H1 (cell line): Measurements from ENCODE around the gene IQCH. TPM values are rescaled to one million over a fixed set of nuclear protein-coding genes. Genes with fewer than 3 reads are reported as not detected.
"Not testable (repeated sequence)": the region's sequence is repeated elsewhere in the genome, so short reads cannot be mapped to it uniquely, and the experiment has no call there.

Source experiments
- CTCF ChIA-PET: fragments of 300-600 bp; sonication (Branson Sonifier 250); formaldehyde crosslinking; loops from one replicate; lab custom pipeline; 2021; ENCODE audit not compliant: partially characterized antibody; lab: Charles Lee
- POLR2A ChIA-PET: fragments of 300-600 bp; sonication (Branson Sonifier 250); formaldehyde crosslinking; loops from one replicate; lab custom pipeline; 2021; ENCODE audit warnings: inconsistent platforms; ENCODE audit not compliant: partially characterized antibody; lab: Charles Lee
- DNase-seq, 2 experiments: peaks; one replicate each; pipeline versions ENCODE4 v3.0.0 to v3.0.0-alpha.2; 2010 to 2022; ENCODE audit warnings: low spot score in 2 of 2, low read depth in 1 of 2, mixed read lengths in 1 of 2
- FAIRE-seq: peaks from 2 replicates; lab custom pipeline; 2011; peaks lifted over from hg19 to GRCh38; lab: Jason Lieb, UNC
- H2AFZ ChIP-seq: 2 replicates; pipeline ENCODE4 v1.8.1; 2012; ENCODE audit warnings: low read length, inconsistent platforms
- H2AK5ac ChIP-seq: 2 replicates; pipeline ENCODE4 v1.6.1; 2013; ENCODE audit warnings: low read depth, low read length
- H2BK120ac ChIP-seq: replicated peaks from 2 replicates; pipeline ENCODE3; 2013; ENCODE audit warnings: low read depth, low read length, inconsistent platforms
- H2BK12ac ChIP-seq: 2 replicates; pipeline ENCODE4 v1.6.1; 2013; ENCODE audit warnings: low read depth, low read length
- H2BK15ac ChIP-seq: 2 replicates; pipeline ENCODE4 v1.6.1; 2013; ENCODE audit warnings: low read length
- H2BK20ac ChIP-seq: 2 replicates; pipeline ENCODE4 v1.6.1; 2013; ENCODE audit warnings: low read length
- H2BK5ac ChIP-seq: 2 replicates; pipeline ENCODE4 v1.6.1; 2013; ENCODE audit warnings: low read depth, low read length
- H3K14ac ChIP-seq: 2 replicates; pipeline ENCODE4 v1.6.1; 2013; ENCODE audit warnings: inconsistent platforms; ENCODE audit not compliant: insufficient read length
- H3K18ac ChIP-seq: 2 replicates; pipeline ENCODE4 v1.6.1; 2013; ENCODE audit warnings: low read length; ENCODE audit errors: extremely low read depth
- H3K23ac ChIP-seq: 2 replicates; pipeline ENCODE4 v1.6.1; 2013; ENCODE audit warnings: inconsistent platforms; ENCODE audit not compliant: insufficient read length
- H3K23me2 ChIP-seq: 2 replicates; pipeline ENCODE4 v1.6.1; 2013; ENCODE audit warnings: low read depth, low read length
- H3K27ac ChIP-seq: 2 replicates; pipeline ENCODE4 v1.6.1; 2011; ENCODE audit warnings: low read depth, low read length, inconsistent platforms
- H3K27me3 ChIP-seq, 4 experiments: replicated peaks in 1 of 4; 1 replicate in 1 of 4; 2 replicates in 3 of 4; pipeline versions ENCODE4 v1.6.1 to v1.8.1; 2011 to 2013; ENCODE audit warnings: low read length in 3 of 4, mild to moderate bottlenecking in 3 of 4, inconsistent platforms in 2 of 4, mixed read lengths in 2 of 4, moderate library complexity in 1 of 4; ENCODE audit not compliant: control insufficient read depth in 3 of 4, insufficient read depth in 3 of 4; ENCODE audit errors: extremely low read depth in 1 of 4
- H3K36me3 ChIP-seq, 4 experiments: 2 replicates each; pipeline versions ENCODE4 v1.6.1 to v1.8.1; 2011 to 2013; ENCODE audit warnings: mild to moderate bottlenecking in 4 of 4, low read length in 3 of 4, moderate library complexity in 2 of 4, control low read depth in 1 of 4, inconsistent platforms in 1 of 4; ENCODE audit not compliant: insufficient read depth in 4 of 4, control insufficient read depth in 2 of 4
- H3K4ac ChIP-seq: replicated peaks from 2 replicates; pipeline ENCODE3; 2013; ENCODE audit warnings: low read length, low read depth, mixed read lengths, inconsistent platforms; ENCODE audit not compliant: insufficient read length
- H3K4me1 ChIP-seq, 4 experiments: replicated peaks in 1 of 4; 1 replicate in 1 of 4; 2 replicates in 3 of 4; pipeline versions ENCODE4 v1.6.1 to v1.8.1; 2011 to 2013; ENCODE audit warnings: low read length in 3 of 4, inconsistent platforms in 2 of 4, mixed read lengths in 1 of 4; ENCODE audit not compliant: insufficient read depth in 4 of 4, control insufficient read depth in 3 of 4
- H3K4me2 ChIP-seq, 2 experiments: 2 replicates each; pipeline versions ENCODE4 v1.6.1 to v1.8.1; 2011 to 2013; ENCODE audit warnings: low read depth in 2 of 2, low read length in 2 of 2, control low read depth in 1 of 2, inconsistent platforms in 1 of 2, mild to moderate bottlenecking in 1 of 2; ENCODE audit not compliant: insufficient read depth in 1 of 2
- H3K4me3 ChIP-seq, 4 experiments: fragments of 200-600, 300-600 bp in 1 of 4; sonication (generic), shearing (Covaris generic), sonication (Bioruptor Twin) in 1 of 4; 2 replicates each; pipeline versions ENCODE4 v1.5.1 to v1.8.1; 2011 to 2016; ENCODE audit warnings: low read length in 4 of 4, low read depth in 3 of 4, control low read depth in 2 of 4, inconsistent platforms in 2 of 4, mild to moderate bottlenecking in 2 of 4, mixed read lengths in 1 of 4, moderate library complexity in 1 of 4; ENCODE audit not compliant: insufficient read depth in 2 of 4; ENCODE audit errors: extremely low read depth in 1 of 4
- H3K56ac ChIP-seq: replicated peaks from 2 replicates; pipeline ENCODE3; 2013; ENCODE audit warnings: low read depth, mild to moderate bottlenecking, mixed read lengths, low read length, inconsistent platforms; ENCODE audit not compliant: insufficient read length
- H3K79me1 ChIP-seq: 2 replicates; pipeline ENCODE4 v1.6.1; 2013; ENCODE audit warnings: low read depth, low read length, control low read depth
- H3K79me2 ChIP-seq, 2 experiments: 2 replicates each; pipeline versions ENCODE4 v1.6.1 to v1.8.1; 2012 to 2013; ENCODE audit warnings: low read length in 2 of 2, mild to moderate bottlenecking in 2 of 2, inconsistent platforms in 1 of 2; ENCODE audit not compliant: insufficient read depth in 2 of 2, control insufficient read depth in 1 of 2
- H3K9ac ChIP-seq, 4 experiments: replicated peaks in 1 of 4; 1 replicate in 1 of 4; 2 replicates in 3 of 4; pipeline versions ENCODE4 v1.6.1 to v1.8.1; 2011 to 2013; ENCODE audit warnings: low read depth in 3 of 4, low read length in 3 of 4, control low read depth in 2 of 4, mild to moderate bottlenecking in 2 of 4, moderate library complexity in 2 of 4, inconsistent platforms in 1 of 4; ENCODE audit errors: extremely low read depth in 1 of 4
- H3K9me3 ChIP-seq, 2 experiments: 2 replicates each; pipeline versions ENCODE4 v1.6.1 to v1.8.1; 2012 to 2013; ENCODE audit warnings: mild to moderate bottlenecking in 2 of 2, moderate library complexity in 2 of 2, control low read depth in 1 of 2, inconsistent platforms in 1 of 2, low read depth in 1 of 2, low read length in 1 of 2, mixed read lengths in 1 of 2; ENCODE audit not compliant: insufficient read depth in 2 of 2
- H4K20me1 ChIP-seq, 2 experiments: replicated peaks in 1 of 2; 2 replicates each; pipeline versions ENCODE3 to v1.8.1; 2011 to 2013; ENCODE audit warnings: inconsistent platforms in 2 of 2, low read length in 2 of 2, mild to moderate bottlenecking in 1 of 2; ENCODE audit not compliant: insufficient read depth in 2 of 2, control insufficient read depth in 1 of 2
- H4K5ac ChIP-seq: 2 replicates; pipeline ENCODE4 v1.6.1; 2013; ENCODE audit warnings: low read length, low read depth, mixed read lengths, inconsistent platforms; ENCODE audit not compliant: insufficient read length
- H4K8ac ChIP-seq: 2 replicates; pipeline ENCODE4 v1.8.0; 2013; ENCODE audit warnings: mild to moderate bottlenecking, moderate library complexity, low read length, inconsistent platforms; ENCODE audit not compliant: insufficient read depth; ENCODE audit errors: extremely low read depth
- H4K91ac ChIP-seq: replicated peaks from 2 replicates; pipeline ENCODE3; 2013; ENCODE audit warnings: low read length, mixed read lengths, inconsistent platforms; ENCODE audit not compliant: insufficient read length
- WGBS, 2 experiments: shearing (Covaris generic) in 1 of 2; methylation state at CpG; one replicate each; pipeline versions ENCODE4 v1.1.6 to v1.1.7; 2013 to 2015; ENCODE audit warnings: low lambda C conversion rate in 2 of 2, mixed read lengths in 2 of 2, inconsistent platforms in 1 of 2, low coverage in 1 of 2, missing lambda C conversion rate in 1 of 2; ENCODE audit not compliant: insufficient replicate concordance in 2 of 2, insufficient coverage in 1 of 2, insufficient read length in 1 of 2; ENCODE audit errors: extremely low coverage in 1 of 2, missing lambda C conversion rate in 1 of 2; 5-methylcytosine and 5-hydroxymethylcytosine counted together
- polyA plus RNA-seq, 7 experiments: library from polyadenylated mRNA; depleted of rRNA in 3 of 7; stranded (reverse) in 5 of 7; unstranded in 2 of 7; fragments of >200 nt in 5 of 7; fragments of 200-250 nt in 2 of 7; gene quantifications; 1 replicate in 5 of 7; 2 replicates in 1 of 7; 4 replicates in 1 of 7; pipeline versions ENCODE4 v1.2.1 to v1.2.3, GENCODE V29; 2011 to 2013; ENCODE audit warnings: missing spikeins in 2 of 7, mixed read lengths in 2 of 7
- total RNA-seq: library from RNA; stranded (reverse); fragmentation: NEBNext Ultra II Directional; extraction: Animal tissue kit (Norgen Biotek cat#: 25700); gene quantifications from 2 replicates; pipeline ENCODE4 v1.2.1, GENCODE V29; 2021

Gene IQCH
- total and polyA plus RNA-seq, 2 of the 8 experiments (the other 6 are each of a cell fraction or from before 2014, with no cell fraction given), result 0.60 to 1.9 TPM

DNA sequence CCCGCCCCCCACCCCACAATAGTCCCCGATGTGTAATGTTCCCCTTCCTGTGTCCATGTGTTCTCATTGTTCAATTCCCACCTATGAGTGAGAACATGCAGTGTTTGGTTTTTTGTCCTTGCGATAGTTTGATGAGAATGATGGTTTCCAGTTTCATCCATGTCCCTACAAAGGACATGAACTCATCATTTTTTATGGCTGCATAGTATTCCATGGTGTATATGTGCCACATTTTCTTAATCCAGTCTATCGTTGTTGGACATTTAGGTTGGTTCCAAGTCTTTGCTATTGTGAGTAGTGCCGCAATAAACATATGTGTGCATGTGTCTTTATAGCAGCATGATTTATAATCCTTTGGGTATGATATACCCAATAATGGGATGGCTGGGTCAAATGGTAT lies 193.8 kb downstream of the IQCH start:
- H3K4ac ChIP-seq, POLR2A ChIA-PET, H4K5ac ChIP-seq, DNase-seq, H4K8ac ChIP-seq, H2AK5ac ChIP-seq, H3K79me1 ChIP-seq, H3K9me3 ChIP-seq, H3K36me3 ChIP-seq, H3K23me2 ChIP-seq, H2BK12ac ChIP-seq, H3K18ac ChIP-seq, H2BK15ac ChIP-seq, H2BK5ac ChIP-seq, H3K56ac ChIP-seq, H3K14ac ChIP-seq, H3K79me2 ChIP-seq, H3K9ac ChIP-seq, H3K4me1 ChIP-seq, H3K27me3 ChIP-seq, H3K4me3 ChIP-seq, H3K27ac ChIP-seq, CTCF ChIA-PET, FAIRE-seq, H2AFZ ChIP-seq, H4K20me1 ChIP-seq, H2BK120ac ChIP-seq, H2BK20ac ChIP-seq, H3K4me2 ChIP-seq, H3K23ac ChIP-seq, H4K91ac ChIP-seq: not testable (repeated sequence)
- WGBS, 2 experiments, result 100% methylated on average over 1 of the region's 5 CpGs; no CpG with 5 or more reads in 1 of the 2 experiments

DNA sequence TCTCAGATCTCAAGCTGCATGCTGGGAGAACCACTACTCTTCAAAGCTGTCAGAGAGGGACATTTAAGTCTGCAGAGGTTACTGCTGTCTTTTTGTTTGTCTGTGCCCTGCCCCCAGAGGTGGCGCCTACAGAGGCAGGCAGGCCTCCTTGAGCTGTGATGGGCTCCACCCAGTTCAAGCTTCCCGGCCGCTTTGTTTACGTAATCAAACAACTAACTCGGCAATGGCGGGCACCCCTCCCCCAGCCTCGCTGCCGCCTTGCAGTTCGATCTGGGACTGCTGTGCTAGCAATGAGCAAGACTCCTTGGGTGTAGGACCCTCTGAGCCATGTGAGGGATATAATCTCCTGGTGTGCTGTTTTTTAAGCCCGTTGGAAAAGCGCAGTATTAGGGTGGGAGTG lies 199.1 kb downstream of the IQCH start:
- 96% methylated on average over 11 of the region's 11 CpGs; no CpG with 5 or more reads in 1 of the 2 experiments for whole genome bisulfite sequencing, 2 experiments
- H3K36me3 ChIP-seq, H3K4ac ChIP-seq, H2BK12ac ChIP-seq, H3K14ac ChIP-seq, H2BK15ac ChIP-seq, H2BK20ac ChIP-seq, H3K79me1 ChIP-seq, H3K18ac ChIP-seq, FAIRE-seq, H2BK120ac ChIP-seq, H2BK5ac ChIP-seq, H3K27ac ChIP-seq, H3K56ac ChIP-seq, H3K9ac ChIP-seq, H3K4me3 ChIP-seq, POLR2A ChIA-PET, H4K5ac ChIP-seq, H3K23ac ChIP-seq, DNase-seq, H4K91ac ChIP-seq, H3K23me2 ChIP-seq, H4K20me1 ChIP-seq, H3K4me1 ChIP-seq, H3K79me2 ChIP-seq, H4K8ac ChIP-seq, H3K4me2 ChIP-seq, H3K27me3 ChIP-seq, H2AK5ac ChIP-seq, H2AFZ ChIP-seq: not testable (repeated sequence)
- H3K9me3 ChIP-seq, result peaks cover 4 to 13% of the 10 kb centered on the region in 2 experiments; a peak in 1 of 4 replicates
- CTCF ChIA-PET, result interaction anchor here (1.7 kb wide), 1 partner anchor 20 kb away, joined by 4 read pairs; no protein-coding TSS in a partner anchor
